GDM1 (cell line): ENCODE measurements around the gene MRPL36.
A peak's percentile ranks its signal among the peaks of the same experiment; 100 is the strongest.
"Not testable (repeated sequence)": the region's sequence is repeated elsewhere in the genome, so short reads cannot be mapped to it uniquely, and the experiment has no call there.

ENCODE experiments used
- DNase-seq: peaks from one replicate; lab custom pipeline; 2025; lab: John Stamatoyannopoulos, UW

MRPL36 gene

DNA sequence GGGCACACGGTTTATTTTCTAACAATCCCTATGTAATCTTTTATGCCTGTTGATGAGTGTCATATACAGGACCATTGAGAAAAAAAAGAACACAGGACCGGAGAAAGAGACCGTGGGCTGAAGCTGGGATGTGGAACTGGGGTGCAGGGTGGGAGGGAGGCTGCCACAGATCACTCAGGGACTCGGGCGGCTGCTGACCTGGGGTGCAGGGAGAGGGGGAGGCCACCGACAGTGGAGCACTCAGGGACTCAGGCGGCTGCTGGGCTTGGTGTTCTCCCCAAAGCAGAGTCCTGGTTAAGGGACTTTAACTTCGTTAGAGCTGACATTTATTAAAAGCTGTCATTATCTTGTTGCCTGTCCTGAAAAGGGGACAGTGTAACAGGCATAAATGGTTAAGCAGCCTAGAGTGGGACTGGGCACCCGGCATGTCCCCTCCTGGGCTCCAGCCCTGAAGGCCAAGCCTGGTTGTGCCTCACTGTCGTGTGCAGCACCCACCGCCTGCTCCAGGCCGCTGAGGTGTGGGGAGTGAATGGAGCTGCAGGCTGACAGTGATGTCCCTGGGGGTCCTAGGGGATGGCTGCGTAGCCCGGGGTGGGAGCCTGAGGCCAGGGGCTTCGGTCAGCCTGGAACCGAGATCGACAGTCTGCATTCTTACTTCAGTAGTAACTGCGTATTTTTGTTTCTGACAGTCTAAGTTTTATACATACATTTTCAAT lies 15.6 kb upstream of the MRPL36 start:
- no peak for DNase-seq

DNA sequence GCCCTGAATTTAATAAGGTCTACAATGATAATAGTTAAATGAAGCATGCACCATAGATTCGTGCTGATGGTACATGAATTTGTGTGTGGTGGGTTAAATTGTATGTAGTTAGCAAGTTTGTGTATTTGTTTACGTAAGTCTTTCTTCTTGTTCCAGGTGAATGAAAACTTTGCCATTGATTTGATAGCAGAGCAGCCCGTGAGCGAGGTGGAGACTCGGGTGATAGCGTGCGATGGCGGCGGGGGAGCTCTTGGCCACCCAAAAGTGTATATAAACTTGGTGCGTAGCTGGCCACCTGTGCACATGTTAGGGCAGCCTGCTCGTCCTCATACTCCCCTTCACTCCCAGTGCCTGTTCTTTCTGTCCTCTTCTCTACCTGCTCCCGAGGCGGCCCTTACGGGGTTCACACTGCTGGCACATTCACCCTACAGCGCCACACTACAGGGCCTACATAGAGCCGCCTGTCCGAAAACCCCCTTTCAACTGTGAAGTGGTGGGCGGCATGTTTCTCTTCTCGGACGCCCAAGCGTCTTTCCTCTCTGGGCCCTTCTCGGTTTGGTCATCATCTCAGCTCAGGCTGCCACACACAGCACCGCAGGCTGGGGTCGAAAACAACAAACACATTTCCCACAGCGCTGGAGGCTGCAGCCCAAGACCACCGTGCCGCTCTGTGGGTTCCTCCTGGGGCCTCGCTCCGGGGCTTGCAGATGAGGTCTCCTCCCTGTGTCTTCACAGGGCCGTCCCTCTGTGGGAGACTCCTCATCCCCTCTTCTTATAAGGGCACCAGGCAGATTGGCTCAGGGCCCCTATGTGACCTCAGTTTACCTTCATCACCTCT lies 14.8 kb upstream of the MRPL36 start:
- no peak for DNase-seq

DNA sequence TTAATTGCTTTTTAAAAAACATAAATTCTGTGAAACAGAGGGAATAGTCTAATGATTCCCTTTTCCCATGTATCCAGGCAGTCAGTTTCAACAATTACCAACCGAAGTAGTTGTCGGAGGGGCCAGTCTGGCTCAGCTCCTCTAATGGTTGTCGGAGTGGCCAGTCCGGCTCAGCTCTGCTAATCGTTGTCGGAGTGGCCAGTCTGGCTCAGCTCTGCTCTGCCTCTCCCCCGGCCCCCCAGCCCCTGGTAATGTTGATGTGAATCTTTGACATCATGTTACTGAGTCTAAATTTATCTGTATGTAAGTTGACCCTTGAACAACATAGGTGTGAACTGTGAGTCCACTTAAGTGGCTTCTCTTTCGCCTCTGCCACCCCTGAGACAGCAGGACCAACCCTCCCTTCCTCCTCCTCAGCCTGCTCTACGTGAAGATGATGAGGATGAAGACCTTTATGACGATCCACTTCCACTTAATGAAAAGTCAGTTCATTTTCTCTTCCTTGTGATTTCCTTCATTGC lies 11.0 kb upstream of the MRPL36 start:
- no peak for DNase-seq

DNA sequence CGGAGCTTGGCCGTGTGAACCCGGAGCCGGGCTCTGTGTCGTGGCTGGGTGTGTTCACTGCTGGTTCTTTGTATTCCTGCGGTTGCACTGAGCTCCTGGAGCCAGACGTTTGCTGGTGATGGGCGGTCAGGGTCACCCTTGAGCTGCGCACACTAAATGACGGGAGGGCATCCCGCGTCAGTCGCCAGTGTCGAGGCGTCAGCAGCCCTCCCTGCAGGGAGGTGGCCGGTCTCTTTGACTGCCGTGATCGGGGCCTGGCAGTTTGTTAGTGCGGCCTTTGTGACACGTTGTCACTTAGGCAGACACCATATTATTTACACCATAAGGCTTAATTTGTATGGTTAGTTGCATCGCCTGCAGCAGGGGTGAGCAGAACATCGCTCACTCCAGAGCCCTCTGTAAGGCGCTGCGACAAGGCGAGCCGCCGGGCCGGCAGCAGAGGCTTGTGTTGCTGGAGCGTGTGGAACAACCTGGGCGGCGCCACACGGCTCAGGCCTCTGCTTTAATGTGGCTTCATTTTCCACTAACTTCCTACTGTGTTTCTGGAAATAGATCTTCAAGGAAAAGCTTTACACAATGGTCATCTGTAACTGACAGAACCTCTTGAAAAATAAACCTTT lies 9.9 kb upstream of the MRPL36 start:
- DNase-seq = no peak

DNA sequence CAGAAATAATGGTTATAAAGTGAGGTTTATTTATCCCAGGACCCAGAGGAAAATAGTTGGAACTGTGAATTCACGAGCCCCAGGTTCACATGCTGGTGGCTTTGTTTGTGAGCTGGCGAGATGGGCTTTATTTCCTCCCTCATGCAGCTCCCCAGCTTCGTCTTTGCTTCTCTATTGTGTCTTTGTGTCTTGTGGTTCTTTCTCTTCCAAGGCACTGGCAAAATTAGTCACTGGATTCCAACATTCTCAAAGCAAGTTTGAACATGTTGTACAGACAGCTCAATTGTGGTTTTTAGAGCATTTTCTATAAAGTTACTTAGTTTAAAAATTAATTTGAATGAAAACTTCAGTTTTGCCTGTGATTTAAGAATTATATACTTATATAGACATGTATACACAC lies 8.8 kb upstream of the MRPL36 start:
- DNase-seq = no peak

DNA sequence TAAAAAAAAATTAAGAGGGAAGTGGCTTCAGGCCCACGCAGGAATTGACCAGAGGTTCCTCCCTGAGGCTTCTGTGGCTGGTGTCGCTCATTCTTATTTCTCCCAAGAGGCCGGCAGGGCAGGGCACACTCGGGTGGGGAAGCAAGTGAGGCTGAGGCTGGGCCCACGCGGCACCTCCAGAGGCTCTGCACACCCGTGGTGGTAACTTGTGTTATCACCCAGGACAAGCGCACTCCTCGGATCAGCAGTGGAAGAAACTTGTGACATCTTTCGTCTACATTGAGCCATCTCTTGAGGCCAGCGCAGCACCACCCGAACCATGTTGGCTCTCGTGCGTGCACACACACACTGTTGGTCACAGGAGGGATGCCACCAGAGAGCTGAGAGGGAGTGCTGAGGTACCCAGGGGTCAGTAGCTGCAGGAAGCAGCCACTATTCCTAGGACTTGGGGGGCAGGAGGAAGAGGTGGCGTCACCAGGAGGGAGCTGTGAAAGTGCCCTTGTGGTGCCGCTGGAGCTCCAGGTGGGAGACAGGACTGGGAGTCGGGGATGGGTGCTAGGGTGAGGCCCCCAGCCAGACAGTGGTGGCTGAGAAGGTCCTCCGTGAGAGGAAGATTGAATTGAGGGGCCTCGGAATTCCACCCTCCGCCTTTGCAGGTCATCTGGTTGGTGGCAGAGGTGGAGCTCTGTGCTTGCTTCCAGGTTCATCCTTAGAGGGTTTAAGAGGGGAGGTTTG lies 8.0 kb upstream of the MRPL36 start:
- no peak for DNase-seq

DNA sequence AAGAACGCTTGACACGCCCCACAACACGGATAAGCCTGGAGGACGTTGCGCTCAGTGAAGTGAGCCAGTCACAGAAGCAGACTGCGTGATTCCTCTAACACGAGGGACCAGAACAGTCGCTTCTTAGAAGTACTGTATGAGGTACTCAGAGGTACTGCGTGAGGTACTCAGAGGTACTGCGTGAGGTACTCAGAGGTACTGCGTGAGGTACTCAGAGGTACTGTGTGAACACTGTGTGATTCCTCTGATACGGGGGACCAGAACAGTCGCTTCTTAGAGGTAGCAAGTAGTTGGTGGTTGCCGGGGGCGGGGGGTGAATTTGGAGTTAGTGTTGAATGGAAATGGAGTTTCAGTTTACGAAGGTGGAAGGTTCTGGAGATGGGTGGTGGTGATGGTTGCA lies 7.3 kb upstream of the MRPL36 start:
- no peak for DNase-seq

DNA sequence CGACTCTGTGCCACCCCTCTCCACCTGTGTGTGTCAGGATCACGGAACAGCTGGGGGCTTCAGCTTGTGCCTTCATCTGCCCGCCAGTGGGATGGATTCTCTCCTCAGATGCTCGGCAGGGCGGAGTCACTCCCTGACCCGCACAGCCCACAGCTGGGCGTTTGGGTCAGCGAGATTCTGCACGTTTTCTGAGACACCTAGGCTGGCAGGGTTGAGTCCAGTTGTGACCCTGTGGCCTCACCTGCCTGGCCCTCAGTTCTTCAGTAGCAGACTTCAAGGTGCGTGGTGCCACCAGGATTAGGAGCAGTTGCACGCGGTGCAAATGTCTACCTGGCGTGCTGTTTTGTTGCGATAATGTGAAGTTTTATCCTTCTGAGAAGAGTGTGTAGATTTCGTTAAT lies 6.6 kb upstream of the MRPL36 start:
- DNase-seq = no peak

DNA sequence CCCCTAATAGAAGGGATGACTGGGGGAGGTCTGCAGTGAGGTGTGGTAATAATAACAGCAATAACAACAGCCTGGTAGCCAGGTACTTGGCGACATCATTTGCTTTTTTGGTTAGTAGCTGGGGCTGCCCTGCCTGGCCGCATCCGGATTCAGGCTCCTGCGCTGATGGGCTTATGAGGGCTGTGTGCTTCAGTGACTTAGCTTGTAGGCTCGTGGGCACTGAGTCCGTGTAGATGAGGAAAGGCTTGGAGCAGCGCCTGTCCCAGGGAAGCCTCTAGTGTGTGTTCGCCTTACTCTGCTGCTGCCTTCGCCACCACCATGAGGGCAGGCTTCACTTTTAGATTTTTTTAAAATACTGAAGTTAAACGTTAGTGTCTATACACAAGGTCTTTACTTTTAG lies 6.1 kb upstream of the MRPL36 start:
- no peak for DNase-seq

DNA sequence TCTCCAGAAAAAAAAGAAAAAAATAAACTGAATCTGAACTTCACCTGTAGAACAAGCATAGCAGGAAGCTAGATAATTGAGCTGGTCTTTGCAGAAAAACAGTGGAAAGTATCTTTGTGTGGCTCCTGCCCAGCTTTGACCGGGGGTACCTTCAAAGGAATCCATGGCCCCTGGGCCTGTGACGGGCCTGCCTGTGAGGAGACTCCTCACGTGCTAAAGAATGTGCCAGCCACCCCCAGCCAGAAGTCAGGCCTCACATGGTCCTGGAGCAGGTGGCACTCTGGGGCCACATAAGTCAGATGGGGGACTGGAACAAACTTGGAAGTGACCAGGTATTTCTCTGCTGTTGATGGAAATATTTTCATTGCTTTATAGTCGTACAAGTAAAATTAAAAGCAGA lies 5.7 kb upstream of the MRPL36 start:
- DNase-seq = no peak

DNA sequence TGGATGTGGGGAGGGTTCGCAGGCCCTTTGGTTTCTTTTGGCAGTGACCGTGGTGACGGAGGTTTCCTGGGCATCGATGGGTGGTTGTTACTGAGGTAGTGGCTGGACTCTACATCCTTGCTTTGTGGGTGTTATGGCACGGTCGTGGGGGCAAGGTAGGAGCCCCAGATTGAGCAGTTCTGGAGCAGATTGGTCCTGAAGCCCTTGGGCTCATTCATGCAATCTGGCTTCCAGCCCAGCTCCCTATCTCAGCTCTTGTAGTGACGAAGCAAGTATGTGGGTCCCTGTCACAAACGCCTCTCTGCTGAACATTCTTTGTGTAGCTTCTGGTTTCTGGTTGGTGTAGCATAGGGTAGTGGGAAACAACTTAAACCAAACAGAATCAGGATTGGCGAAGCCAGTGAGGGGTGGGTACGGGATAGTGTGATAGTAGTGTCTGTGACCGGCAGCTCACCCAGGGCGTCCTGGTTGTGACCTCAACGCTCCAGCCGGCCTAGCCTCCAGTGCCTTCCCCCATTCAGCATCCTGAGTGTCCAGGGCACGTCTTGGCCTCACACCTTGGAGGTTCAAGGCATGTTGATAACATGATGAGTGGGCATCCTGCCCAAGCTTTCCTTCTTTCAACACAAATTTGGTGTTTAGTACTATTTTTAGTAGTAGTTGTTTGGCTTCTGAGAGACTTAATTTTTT lies 4.5 kb upstream of the MRPL36 start:
- DNase-seq = no peak

DNA sequence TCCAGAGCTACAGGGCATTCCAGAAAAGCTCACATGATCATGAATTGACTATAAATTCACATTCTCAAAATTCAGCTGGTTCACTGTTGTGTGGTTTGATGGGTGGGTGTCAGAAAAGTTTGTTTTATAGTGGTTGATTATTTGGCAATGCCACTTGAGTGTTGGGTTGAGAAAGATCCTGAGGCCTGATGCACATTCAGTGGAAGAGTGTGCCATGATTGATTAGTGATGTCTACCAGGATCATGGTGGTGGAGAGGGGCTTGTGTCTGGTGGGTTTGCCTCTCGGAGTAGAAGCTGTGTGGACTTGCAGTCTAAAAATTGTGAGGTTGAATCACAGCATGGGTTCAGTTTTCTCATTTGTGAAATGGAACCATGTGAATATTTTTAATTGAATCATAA lies 3.6 kb upstream of the MRPL36 start:
- no peak for DNase-seq

DNA sequence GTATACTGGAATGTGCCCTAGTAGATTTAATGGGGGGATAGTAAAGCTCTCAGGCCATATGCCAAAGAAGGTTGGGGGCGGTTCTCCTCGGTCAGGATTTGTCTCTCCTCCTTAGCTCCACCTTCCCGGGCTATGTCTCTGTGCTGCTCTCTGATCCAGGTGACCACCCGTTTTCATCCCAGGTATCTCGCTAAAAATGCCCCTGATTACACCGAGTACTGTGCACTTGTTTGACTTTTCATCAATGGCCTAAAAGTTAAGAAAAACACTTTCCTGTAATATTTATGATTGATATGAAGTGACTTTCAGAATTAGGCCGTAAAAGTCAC lies 2.3 kb upstream of the MRPL36 start:
- DNase-seq = no peak

DNA sequence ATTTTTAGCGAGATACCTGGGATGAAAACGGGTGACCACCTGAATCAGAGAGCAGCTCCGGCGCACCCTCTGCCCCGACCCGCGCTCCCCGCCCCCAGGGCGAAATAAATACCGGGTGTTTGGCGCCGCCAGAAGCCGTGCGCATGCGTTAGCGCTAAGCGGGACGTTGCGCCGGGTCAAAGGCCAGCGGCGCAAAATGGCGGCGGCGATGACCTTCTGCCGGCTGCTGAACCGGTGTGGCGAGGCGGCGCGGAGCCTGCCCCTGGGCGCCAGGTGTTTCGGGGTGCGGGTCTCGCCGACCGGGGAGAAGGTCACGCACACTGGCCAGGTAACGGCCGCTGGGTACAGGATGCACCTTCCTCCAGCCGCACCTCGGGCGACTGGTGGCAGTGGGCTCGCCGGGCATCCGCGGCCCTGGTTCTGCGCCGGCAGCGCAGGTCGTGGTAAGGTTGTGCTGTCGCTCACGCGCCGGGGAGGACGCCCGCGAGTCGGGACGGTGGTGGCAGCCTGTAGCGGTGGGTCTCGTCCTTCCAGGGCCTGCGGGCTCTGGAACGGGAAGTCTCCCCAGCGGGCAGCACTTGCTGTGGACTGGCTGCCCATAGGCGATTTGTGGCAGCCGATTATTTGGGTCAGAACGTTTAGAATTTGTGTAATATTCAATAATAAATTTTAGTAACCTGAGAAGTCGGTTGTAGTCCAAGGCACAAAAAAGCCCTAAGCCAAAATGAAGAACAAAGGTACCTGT lies 1.8 kb upstream of the MRPL36 start, which contains the start of gene NDUFS6:
TSS of gene NDUFS6 (plus strand) at position 186 of the 745 bp plus-strand sequence. CDS start at position 197, 11 bp downstream.
- peak; percentile 52 for DNase-seq

DNA sequence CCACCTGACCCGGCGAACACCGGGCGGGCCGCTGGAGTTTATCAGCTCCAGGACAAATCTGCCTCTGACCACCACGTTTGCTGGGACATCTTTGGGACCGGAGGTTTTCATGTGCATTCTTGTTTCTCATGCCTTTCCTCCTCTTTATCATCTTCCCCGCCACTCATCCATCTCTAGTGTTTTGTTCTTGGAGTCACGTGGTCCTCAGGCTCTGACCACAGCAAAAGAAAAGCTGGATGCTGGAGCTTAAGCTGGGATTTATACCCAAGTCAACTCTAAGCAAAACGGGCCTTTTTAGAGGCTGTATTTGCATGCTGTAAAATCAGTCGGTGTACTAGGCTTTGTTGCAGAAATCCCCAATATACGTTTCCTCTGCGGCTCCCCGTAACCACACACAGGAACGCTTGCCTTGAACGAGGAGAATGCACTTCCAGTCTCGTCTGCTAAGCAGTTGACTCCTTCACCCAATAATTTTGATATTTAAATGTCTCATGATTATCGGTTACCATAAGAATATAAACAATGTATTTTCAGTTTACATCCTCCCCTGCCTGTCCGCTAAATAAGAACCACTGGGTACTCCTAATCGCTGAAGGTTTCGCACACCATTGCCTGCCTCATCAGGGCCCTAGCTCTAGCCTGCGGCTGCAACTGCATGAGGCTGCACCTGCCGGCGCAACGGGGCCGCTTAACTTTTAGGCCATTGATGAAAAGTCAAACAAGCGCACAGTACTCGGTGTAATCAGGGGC lies 1.0 kb upstream of the MRPL36 start:
- DNase-seq = no peak

DNA sequence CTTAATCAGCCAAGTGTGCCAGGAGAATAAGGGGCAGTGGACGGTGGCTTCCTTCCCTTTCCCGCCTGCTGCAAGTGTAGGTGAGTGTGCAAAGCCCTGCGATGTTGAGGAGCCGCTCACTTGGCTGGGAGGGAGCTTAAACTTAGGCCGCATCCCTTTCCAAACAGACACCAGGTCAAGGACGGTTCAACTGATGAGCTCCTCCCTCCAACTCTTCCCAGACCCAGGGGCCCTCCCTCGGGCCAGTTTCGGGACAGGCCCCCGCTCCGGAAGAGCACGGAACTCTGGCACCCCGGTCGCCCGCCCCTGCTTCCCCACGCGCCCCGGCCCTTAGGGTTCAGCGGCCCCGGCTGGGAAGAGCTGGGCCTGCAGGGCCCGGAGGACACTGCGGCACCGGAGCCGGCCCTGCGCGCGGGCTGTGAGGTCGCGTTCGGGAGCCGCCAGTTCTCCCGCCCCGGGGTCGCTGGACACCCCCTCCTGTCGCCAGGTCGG lies 481 bp downstream of the MRPL36 start:
- no peak for DNase-seq

DNA sequence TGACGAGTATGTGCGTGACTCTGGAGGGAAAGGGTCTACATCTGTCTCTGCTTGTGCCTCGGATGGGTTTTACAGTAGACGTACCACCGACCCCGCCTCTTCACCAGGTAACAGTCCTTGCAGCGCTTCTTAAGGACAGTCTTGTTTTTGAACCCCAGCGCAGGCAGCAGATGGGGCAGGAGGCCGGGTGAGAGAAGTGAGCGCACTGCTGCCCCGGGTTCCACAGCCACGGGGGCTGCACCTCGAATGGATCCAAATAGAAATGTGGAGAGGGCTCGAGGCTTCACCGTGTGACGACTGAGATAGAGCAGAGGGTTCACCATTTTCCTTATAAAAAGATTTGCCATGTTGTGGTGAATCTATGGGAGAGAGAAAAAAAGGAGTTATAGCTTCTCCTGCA lies 1.0 kb downstream of the MRPL36 start:
- DNase-seq = not testable (repeated sequence)

DNA sequence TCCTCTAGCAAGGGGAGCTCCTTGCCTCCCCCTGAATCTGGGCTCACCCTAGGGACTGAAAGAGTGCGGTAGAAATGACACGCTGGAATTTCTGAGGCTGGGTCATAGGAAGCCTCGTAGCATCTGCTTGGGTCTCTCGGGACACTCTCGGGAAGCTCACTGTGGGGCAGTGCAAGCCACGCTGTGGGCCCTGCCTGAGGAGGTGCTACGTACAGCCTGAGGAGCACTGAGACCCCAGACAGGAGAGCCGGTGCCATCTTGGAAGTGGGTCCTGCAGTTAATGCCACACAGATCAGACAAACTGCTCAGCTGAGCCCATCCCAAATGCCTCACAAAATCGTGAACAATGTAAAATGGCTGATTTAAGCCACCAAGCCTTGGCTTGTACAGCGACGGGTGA lies 1.8 kb downstream of the MRPL36 start:
- DNase-seq = no peak

DNA sequence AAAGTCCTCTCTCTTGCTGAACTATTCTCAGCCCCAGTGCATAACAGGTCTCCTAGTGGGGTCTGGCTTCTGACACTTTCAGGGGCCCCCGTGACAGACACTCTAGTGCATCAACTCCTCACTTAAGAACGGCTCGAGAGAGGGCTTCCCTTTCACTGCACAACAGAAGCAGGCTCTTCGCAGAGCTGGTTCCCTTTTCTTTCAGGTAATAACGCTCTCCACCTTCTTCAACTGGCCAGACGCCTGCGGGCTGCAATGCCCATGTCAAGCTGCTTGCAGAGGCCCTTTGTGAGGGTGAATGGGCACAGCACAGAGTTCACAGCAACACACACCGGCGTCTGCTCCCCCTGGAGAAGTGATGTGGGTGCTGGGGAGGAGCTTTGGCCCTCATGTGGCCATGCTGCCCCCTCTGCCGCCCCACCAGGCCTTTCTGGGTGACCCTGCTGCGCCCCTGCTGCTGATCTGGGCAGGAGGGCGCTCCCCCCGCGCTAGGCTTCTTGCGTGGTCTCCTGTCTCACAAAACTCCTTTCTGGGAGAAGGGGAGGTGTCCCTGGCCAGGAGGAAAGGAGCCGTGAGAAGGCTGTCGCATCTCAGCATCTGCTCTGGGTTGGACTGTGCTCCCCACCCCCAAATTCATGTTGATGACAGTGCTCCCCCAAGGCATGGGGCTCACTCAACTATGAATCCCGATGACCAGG lies 2.4 kb downstream of the MRPL36 start:
- no peak for DNase-seq
